Adipocyte (in vitro differentiated cells): ENCODE measurements around the gene NR1I3.
A peak's percentile ranks its signal among the peaks of the same experiment; 100 is the strongest.
"Not testable (repeated sequence)": the region's sequence is repeated elsewhere in the genome, so short reads cannot be mapped to it uniquely, and the experiment has no call there.

ENCODE experiments used
- DNase-seq: peaks from one replicate; pipeline ENCODE4 v3.0.0-alpha.2; 2015; ENCODE audit warnings: low read depth
- H3K27me3 ChIP-seq: replicated peaks from 2 replicates; pipeline ENCODE4 v1.7.0; 2013; ENCODE audit warnings: mild to moderate bottlenecking, low read length, moderate library complexity; ENCODE audit not compliant: control insufficient read depth, insufficient read depth
- H3K36me3 ChIP-seq: 2 replicates; pipeline ENCODE4 v1.7.0; 2013; ENCODE audit warnings: low read length, mild to moderate bottlenecking, moderate library complexity; ENCODE audit not compliant: control insufficient read depth, insufficient read depth, severe bottlenecking
- H3K4me1 ChIP-seq: 2 replicates; pipeline ENCODE4 v1.7.0; 2013; ENCODE audit warnings: mild to moderate bottlenecking, low read length, moderate library complexity; ENCODE audit not compliant: control insufficient read depth, insufficient read depth
- H3K4me3 ChIP-seq: 2 replicates; pipeline ENCODE4 v1.7.0; 2013; ENCODE audit warnings: mild to moderate bottlenecking, low read length, moderate library complexity
- H3K9ac ChIP-seq: 2 replicates; pipeline ENCODE4 v1.7.0; 2013; ENCODE audit warnings: mild to moderate bottlenecking, low read length, moderate library complexity
- H3K9me3 ChIP-seq: 2 replicates; pipeline ENCODE4 v1.7.0; 2013; ENCODE audit warnings: mild to moderate bottlenecking, low read length, moderate library complexity; ENCODE audit not compliant: control insufficient read depth

The NR1I3 gene

GRCh38 chr1:161261261-161262235 is 23.5 kb upstream of the NR1I3 start:
- H3K36me3 ChIP-seq = no peaks in the 10 kb centered on the region
- no peak for DNase-seq
- H3K9me3 ChIP-seq = peaks cover 13% of the 10 kb centered on the region
- H3K9ac ChIP-seq = no peak overlapping the region
- H3K4me1 ChIP-seq = peaks cover 20% of the 10 kb centered on the region
- peaks cover 48% of the 10 kb centered on the region for H3K27me3 ChIP-seq
- no peak overlapping the region for H3K4me3 ChIP-seq

GRCh38 chr1:161260376-161261260 is 22.6 kb upstream of the NR1I3 start:
- Histone ChIP-seq H3K4me3 (no peak overlapping the region), H3K36me3 (no peaks in the 10 kb centered on the region), H3K4me1 (peaks cover 22% of the 10 kb centered on the region), H3K9me3 (peaks cover 20% of the 10 kb centered on the region), H3K27me3 (peaks cover 48% of the 10 kb centered on the region), H3K9ac (no peak overlapping the region)
- peak; percentile 39 for DNase-seq

- Histone ChIP-seq H3K9me3 (peaks cover 20% of the 10 kb centered on the region), H3K36me3 (no peaks in the 10 kb centered on the region), H3K4me1 (peaks cover 28% of the 10 kb centered on the region), H3K9ac (no peak overlapping the region), H3K4me3 (no peak overlapping the region), H3K27me3 (peaks cover 48% of the 10 kb centered on the region)
- DNase-seq = no peak
Observed at GRCh38 chr1:161259765-161260164, 21.8 kb upstream of the NR1I3 start.

GRCh38 chr1:161259345-161259702 is 21.3 kb upstream of the NR1I3 start:
- no peak overlapping the region for H3K9ac ChIP-seq
- H3K27me3 ChIP-seq = peaks cover 52% of the 10 kb centered on the region
- H3K36me3 ChIP-seq = no peaks in the 10 kb centered on the region
- no peak overlapping the region for H3K4me3 ChIP-seq
- DNase-seq = no peak
- peaks cover 20% of the 10 kb centered on the region for H3K9me3 ChIP-seq
- H3K4me1 ChIP-seq = peaks cover 28% of the 10 kb centered on the region

GRCh38 chr1:161258439-161259344 is 20.7 kb upstream of the NR1I3 start, which contains the start of gene PCP4L1:
PCP4L1 (plus strand) TSS chr1:161258745; CDS start chr1:161258975, 230 bp downstream.
- H3K9ac ChIP-seq = no peak within 1 kb of the TSS
- H3K4me3 ChIP-seq = peak within 1 kb of the TSS; percentile 59
- DNase-seq = peak; percentile 39
- peaks cover 20% of the 10 kb centered on the region for H3K9me3 ChIP-seq
- no peaks in the 10 kb centered on the region for H3K36me3 ChIP-seq
- H3K4me1 ChIP-seq = peaks cover 28% of the 10 kb centered on the region
- H3K27me3 ChIP-seq = peaks cover 57% of the 10 kb centered on the region

GRCh38 chr1:161257109-161257508 is 19.1 kb upstream of the NR1I3 start:
- DNase-seq, H3K9ac ChIP-seq, H3K4me3 ChIP-seq, H3K36me3 ChIP-seq: not testable (repeated sequence)
- H3K4me1 ChIP-seq = peaks cover 28% of the 10 kb centered on the region
- peaks cover 20% of the 10 kb centered on the region for H3K9me3 ChIP-seq
- H3K27me3 ChIP-seq = peaks cover 53% of the 10 kb centered on the region

- H3K4me3 ChIP-seq, DNase-seq, H3K36me3 ChIP-seq, H3K9ac ChIP-seq: not testable (repeated sequence)
- H3K4me1 ChIP-seq = peaks cover 24% of the 10 kb centered on the region
- H3K9me3 ChIP-seq = peaks cover 20% of the 10 kb centered on the region
- H3K27me3 ChIP-seq = peaks cover 52% of the 10 kb centered on the region
Observed at GRCh38 chr1:161255955-161256520, 18.0 kb upstream of the NR1I3 start.

GRCh38 chr1:161255302-161255701 is 17.3 kb upstream of the NR1I3 start:
- peaks cover 17% of the 10 kb centered on the region for H3K4me1 ChIP-seq
- DNase-seq, H3K9ac ChIP-seq, H3K4me3 ChIP-seq, H3K36me3 ChIP-seq: not testable (repeated sequence)
- peaks cover 48% of the 10 kb centered on the region for H3K27me3 ChIP-seq
- H3K9me3 ChIP-seq = peaks cover 20% of the 10 kb centered on the region

GRCh38 chr1:161251579-161251978 is 13.6 kb upstream of the NR1I3 start:
- H3K9me3 ChIP-seq = peaks cover 7% of the 10 kb centered on the region
- no peak overlapping the region for H3K4me3 ChIP-seq
- no peak for DNase-seq
- no peaks in the 10 kb centered on the region for H3K36me3 ChIP-seq
- no peak overlapping the region for H3K9ac ChIP-seq
- peaks cover 20% of the 10 kb centered on the region for H3K27me3 ChIP-seq
- peaks cover 8% of the 10 kb centered on the region for H3K4me1 ChIP-seq

- Histone ChIP-seq H3K9ac (no peak overlapping the region), H3K36me3 (no peaks in the 10 kb centered on the region), H3K4me1 (peaks cover 8% of the 10 kb centered on the region), H3K9me3 (no peaks in the 10 kb centered on the region), H3K27me3 (peaks cover 20% of the 10 kb centered on the region), H3K4me3 (no peak overlapping the region)
- DNase-seq = no peak
Observed at GRCh38 chr1:161250829-161251228, 12.8 kb upstream of the NR1I3 start.
